Skeletal muscle satellite cell (primary cell): ENCODE results near the gene RGS8.

Experiments
- H3K27me3 ChIP-seq: 2 replicates; pipeline ENCODE4 v1.7.0; 2013; ENCODE audit warnings: low read length; ENCODE audit not compliant: control insufficient read depth, insufficient read depth
- H3K36me3 ChIP-seq: 2 replicates; pipeline ENCODE4 v1.7.0; 2013; ENCODE audit warnings: mild to moderate bottlenecking, control low read depth, low read length; ENCODE audit not compliant: insufficient read depth
- H3K4me1 ChIP-seq: 2 replicates; pipeline ENCODE4 v1.7.0; 2013; ENCODE audit warnings: low read length; ENCODE audit not compliant: control insufficient read depth, insufficient read depth
- H3K4me2 ChIP-seq: 2 replicates; pipeline ENCODE4 v1.7.0; 2013; ENCODE audit warnings: mild to moderate bottlenecking, low read length
- H3K4me3 ChIP-seq: 2 replicates; pipeline ENCODE4 v1.7.0; 2013; ENCODE audit warnings: low read length
- H3K9ac ChIP-seq: 2 replicates; pipeline ENCODE4 v1.7.0; 2013; ENCODE audit warnings: mild to moderate bottlenecking, low read depth, low read length, moderate library complexity
- H3K9me3 ChIP-seq: replicated peaks from 2 replicates; pipeline ENCODE4 v1.7.0; 2013; ENCODE audit warnings: mild to moderate bottlenecking, control low read depth, low read length

Gene RGS8

DNA sequence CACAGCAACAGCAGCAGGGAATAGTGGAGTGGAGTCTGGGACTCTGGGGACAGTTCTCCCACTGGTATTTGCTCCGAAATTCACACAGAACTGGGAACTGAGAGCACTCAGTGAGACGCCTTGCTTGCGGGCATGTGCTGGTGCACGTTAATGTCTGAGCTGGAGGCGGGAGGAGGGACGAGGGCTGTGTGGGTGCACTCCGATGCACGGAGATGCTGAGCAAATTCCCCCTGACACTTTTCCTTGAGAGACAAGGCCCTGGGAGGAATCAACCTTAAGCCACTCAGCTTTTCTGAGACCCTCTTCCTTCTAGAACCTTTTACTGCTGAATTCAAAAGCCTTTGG lies 2.8 kb downstream of the RGS8 start:
- Histone ChIP-seq H3K4me1 (peaks cover 7% of the 10 kb centered on the region), H3K4me3 (no peak overlapping the region), H3K27me3 (peaks cover 13% of the 10 kb centered on the region), H3K9ac (no peak overlapping the region), H3K9me3 (no peaks in the 10 kb centered on the region), H3K36me3 (no peaks in the 10 kb centered on the region), H3K4me2 (no peak overlapping the region)

DNA sequence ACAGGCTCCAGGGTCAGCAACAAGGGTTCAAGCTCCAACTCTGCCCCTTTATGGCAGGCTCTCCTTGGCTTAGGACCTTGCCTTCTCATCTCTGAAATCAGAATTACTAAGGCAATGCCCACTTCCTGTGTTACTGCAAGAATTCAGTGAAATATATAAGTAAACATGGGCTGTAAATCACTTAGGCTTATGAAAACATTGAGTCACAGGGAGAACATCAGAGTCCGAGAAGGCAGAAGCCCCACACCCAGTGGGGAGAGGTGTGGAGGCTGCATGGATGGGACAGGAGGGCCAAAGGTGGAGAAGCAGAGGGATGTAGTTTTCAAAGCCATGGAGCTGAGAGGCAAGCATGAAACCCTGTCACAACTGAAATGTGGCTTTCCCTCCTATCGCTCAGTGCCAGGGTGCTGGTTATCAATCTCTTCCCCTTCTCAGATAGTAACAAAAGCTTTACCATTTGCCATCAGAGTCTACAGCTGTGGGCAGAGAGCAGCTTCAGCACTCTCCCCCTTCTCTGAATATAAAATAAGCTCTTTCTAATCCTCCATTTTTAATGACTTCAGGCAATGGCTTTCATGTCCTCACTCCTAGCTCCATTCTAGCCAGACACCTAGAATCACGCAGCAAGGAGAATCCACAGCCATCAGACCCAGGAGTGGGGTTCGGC lies 3.4 kb downstream of the RGS8 start:
- peaks cover 7% of the 10 kb centered on the region for H3K4me1 ChIP-seq
- H3K4me2 ChIP-seq: no peak overlapping the region
- no peak overlapping the region for H3K4me3 ChIP-seq
- H3K36me3 ChIP-seq: no peaks in the 10 kb centered on the region
- H3K9ac ChIP-seq: no peak overlapping the region
- no peaks in the 10 kb centered on the region for H3K9me3 ChIP-seq
- peaks cover 13% of the 10 kb centered on the region for H3K27me3 ChIP-seq

DNA sequence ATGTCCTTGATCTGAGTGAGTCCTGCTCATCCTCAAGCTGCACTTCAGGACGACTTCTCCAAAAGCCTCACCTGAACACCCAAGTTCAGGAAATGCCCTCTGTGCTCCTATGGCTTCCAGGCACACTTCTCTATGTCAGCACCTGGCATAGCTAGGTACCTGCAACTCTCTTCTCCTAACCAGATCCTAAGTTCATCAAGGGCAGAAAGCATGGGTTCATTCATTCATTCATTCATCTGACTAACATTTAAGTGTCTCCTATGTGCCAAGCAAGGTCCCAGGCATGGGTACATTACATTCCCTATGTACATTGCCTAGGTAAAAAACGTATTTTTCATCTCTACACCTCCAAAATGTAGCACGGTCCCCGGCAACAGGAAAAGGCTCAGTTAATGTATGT lies 4.0 kb downstream of the RGS8 start:
- H3K36me3 ChIP-seq: no peaks in the 10 kb centered on the region
- H3K9ac ChIP-seq: no peak overlapping the region
- peaks cover 11% of the 10 kb centered on the region for H3K27me3 ChIP-seq
- no peak overlapping the region for H3K4me2 ChIP-seq
- no peaks in the 10 kb centered on the region for H3K9me3 ChIP-seq
- peaks cover 7% of the 10 kb centered on the region for H3K4me1 ChIP-seq
- no peak overlapping the region for H3K4me3 ChIP-seq

DNA sequence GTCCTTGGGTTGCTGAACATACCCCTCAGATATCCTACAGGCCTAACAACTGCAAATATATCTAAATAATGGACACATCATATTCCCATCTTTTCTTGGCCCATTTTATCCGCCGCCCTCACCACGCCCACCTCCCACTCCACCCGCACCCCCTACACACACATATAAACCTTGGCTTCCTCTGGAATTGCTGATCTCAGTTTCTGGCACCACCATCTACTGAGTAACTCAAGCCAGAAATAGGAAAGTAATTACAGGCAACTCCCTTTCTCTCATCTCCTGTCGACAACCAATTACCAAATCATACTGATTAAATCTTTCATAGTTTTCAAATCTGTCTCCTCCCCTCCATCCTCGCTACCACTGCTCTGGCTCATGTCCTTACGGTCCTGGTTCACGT lies 4.7 kb downstream of the RGS8 start:
- H3K4me2 ChIP-seq: no peak overlapping the region
- H3K9me3 ChIP-seq: no peaks in the 10 kb centered on the region
- peaks cover 6% of the 10 kb centered on the region for H3K27me3 ChIP-seq
- no peak overlapping the region for H3K4me3 ChIP-seq
- no peak overlapping the region for H3K9ac ChIP-seq
- H3K36me3 ChIP-seq: no peaks in the 10 kb centered on the region
- H3K4me1 ChIP-seq: peaks cover 7% of the 10 kb centered on the region

DNA sequence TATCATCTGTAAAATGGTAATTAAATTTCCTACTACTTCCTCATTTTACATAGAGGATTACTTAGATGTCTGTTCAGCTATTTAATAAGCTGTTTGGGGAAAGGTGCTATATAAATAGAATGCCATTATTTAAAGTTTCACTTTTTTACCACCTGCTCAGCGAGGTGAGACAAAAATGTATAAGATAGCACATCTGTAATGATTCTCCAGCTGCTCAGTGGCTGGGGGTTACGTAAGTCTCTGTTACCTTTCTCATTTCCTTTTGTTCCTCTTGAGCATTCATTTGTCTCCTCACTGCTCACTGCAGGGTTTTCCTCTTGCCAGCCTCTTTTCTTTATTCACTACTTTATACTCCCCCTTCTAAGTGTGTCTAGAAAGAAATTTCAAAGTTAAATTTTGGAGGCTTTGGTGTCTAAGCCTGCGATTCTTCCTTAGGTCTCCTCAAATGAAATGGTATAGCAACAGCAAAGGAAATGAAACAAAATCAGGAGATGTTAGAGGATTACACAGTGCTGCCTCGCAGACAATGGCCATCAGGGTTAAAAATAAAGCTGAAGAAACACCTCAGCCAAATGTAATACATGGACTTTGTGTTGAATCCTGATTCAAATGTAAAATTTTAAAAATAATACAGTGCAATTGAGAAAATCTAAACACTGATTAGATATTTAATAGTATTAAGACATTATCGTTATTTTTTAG lies 6.8 kb downstream of the RGS8 start:
- peaks cover 7% of the 10 kb centered on the region for H3K4me1 ChIP-seq

DNA sequence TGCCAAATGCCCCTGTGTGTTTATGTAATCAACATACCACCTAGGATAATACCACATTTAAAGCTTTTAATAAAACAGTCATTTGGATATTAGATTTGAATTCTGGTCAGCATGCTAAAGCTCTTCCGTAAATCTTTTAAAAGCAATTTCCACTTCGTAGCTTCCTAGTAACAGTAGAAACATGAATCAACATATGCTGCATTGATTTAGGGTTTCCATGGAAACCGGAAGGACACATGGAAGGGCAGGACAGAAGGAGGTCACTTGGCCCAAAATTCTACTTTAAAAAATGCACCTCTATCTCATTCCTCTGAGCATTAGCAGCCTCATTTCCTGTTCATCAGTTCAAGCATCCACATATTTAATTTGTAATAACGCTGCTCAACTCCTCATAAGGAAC lies 8.1 kb downstream of the RGS8 start:
- H3K4me1 ChIP-seq: peaks cover 7% of the 10 kb centered on the region
- H3K27me3 ChIP-seq: peaks cover 25% of the 10 kb centered on the region
- no peaks in the 10 kb centered on the region for H3K36me3 ChIP-seq
- no peak overlapping the region for H3K4me2 ChIP-seq
- no peaks in the 10 kb centered on the region for H3K9me3 ChIP-seq
- H3K4me3 ChIP-seq: no peak overlapping the region
- no peak overlapping the region for H3K9ac ChIP-seq

More for the DNA sequence above, 6.8 kb downstream of the RGS8 start:
- no peaks in the 10 kb centered on the region for H3K9me3 ChIP-seq
- no peaks in the 10 kb centered on the region for H3K36me3 ChIP-seq
- H3K9ac ChIP-seq: no peak overlapping the region
- peaks cover 13% of the 10 kb centered on the region for H3K27me3 ChIP-seq
- H3K4me3 ChIP-seq: no peak overlapping the region
- no peak overlapping the region for H3K4me2 ChIP-seq

DNA sequence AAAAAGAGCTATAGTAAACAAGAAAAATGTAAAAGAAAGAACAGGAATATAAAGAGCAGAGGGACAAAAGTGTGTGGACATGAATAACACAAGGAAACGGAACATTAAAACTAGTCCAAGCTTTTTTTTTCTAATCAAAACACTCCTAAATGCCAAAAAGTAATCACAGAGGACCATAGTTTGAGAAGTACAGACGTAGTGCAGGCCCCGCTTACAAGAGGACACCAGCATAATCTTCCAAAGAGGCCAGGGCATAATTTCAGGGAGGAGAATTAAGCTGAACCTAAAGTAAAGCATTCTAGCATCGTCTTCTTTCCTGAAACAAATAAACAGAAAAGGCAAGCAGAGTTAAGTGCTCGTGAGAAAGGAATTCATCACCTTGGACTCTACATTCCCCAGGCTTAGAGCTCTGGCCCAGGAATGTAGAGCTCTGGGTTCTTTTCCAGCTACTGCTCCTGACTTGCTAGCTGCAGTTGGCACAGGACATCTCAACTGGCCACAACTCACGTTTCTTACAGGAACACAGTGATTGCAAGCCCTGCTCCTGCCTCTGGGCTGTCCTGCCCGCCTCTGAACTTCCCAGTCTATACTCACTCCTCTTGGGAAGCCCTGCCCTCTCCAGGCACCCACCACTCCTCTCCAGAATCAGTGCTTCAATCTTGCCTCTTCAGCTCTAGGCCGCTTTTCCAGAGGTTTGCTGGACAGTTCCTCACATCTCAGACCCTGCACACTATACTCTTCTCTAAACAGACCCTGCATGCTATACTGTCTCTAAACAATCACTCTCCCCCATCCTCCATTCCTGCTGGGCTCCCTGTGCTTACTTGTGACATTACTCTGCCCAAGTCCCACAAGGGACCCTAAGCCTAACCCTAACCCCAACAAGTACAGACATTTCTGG lies 9.8 kb downstream of the RGS8 start:
- Histone ChIP-seq H3K4me2 (no peak overlapping the region), H3K4me1 (no peaks in the 10 kb centered on the region), H3K4me3 (no peak overlapping the region), H3K9me3 (no peaks in the 10 kb centered on the region), H3K36me3 (no peaks in the 10 kb centered on the region), H3K9ac (no peak overlapping the region), H3K27me3 (peaks cover 32% of the 10 kb centered on the region)

DNA sequence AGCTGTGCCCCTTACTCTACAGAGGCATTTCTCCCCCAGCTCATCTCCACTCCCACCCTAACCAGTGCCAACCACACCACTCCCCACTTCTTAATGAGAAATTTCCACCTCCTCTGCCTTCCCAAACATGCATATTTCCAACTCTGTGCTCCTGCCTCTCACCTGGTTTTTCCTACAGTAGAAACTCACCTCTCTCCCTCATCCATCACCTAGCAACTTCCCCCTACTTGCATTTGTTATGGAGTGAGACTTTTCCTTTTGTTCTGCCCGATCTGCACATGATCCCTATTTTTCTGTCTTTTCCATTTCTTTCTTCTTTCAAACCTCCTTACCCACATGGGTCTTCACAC lies 11.9 kb downstream of the RGS8 start:
- H3K4me2 ChIP-seq: no peak overlapping the region
- no peaks in the 10 kb centered on the region for H3K36me3 ChIP-seq
- H3K9ac ChIP-seq: no peak overlapping the region
- H3K9me3 ChIP-seq: no peaks in the 10 kb centered on the region
- no peaks in the 10 kb centered on the region for H3K4me1 ChIP-seq
- H3K4me3 ChIP-seq: no peak overlapping the region
- H3K27me3 ChIP-seq: peaks cover 37% of the 10 kb centered on the region

DNA sequence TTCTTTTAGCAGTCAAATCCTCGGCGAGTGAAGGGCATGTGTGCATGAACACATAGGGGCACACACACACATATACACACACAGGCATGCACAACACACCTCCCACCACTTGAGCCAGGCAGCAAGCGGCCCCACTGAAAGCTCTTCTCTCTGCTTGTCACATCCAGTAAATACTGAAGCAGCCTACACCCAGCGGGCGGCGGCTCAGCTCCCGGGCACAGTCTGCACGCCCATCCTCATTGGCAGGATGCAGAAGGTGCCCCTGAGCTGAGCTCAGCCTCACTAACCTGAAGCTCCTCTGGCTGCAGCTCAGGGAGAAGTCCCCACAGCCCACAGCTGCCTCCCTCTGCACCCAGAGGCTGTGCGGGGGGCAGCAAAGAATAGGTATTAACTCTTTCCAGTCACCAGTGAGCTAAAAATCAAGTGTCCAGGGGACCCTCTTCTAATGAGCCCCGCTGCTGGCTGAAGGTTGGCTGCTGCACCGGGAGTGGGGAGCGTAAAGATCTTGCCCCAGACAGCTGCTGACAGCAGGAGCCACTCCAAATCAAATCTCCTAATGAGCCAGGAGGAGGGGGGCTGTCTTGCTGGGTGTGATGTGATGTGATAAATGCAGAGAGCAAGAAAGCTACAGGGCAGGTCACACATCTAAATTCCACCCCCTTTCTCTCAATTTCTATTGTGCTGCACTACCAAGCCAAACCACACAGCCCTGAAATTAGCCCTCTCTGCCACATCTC lies 12.5 kb downstream of the RGS8 start:
- no peak overlapping the region for H3K4me2 ChIP-seq
- H3K9ac ChIP-seq: no peak overlapping the region
- H3K9me3 ChIP-seq: no peaks in the 10 kb centered on the region
- no peaks in the 10 kb centered on the region for H3K36me3 ChIP-seq
- peaks cover 37% of the 10 kb centered on the region for H3K27me3 ChIP-seq
- no peaks in the 10 kb centered on the region for H3K4me1 ChIP-seq
- no peak overlapping the region for H3K4me3 ChIP-seq

DNA sequence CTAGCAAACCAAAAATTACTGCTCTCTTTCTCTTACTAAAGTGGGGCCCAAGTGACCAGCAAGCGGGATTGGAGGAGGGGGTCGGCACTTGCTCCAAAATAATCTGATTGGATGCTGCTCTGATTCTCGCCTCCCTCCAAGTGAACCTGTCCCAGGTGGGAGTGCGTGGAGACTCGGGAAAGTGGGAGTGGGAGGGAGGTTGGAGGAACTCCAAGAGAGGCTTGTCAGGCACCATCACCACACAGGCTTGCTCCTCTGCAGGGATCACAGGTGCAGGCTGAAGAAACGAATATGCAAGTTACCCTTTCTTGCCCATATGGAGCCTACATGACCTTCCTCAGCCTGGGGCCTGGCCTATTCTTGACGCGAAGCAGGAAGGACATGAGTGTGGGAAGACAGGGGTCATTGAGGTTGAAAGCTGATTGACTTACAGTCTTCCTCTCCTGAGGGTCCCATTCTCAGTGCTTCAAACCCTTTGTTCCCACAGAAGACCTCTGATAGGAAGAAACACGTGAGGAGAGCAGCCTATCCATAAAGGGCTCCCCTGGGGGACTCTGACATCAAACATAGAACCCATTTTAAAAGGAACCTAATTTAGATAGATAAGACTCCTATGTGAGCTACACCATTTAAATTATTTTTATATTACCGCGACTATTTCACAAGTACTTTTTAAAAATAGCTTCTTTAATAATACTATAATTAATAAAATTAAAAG lies 14.2 kb downstream of the RGS8 start:
- Histone ChIP-seq H3K36me3 (no peaks in the 10 kb centered on the region), H3K4me3 (no peak overlapping the region), H3K9me3 (no peaks in the 10 kb centered on the region), H3K27me3 (peaks cover 45% of the 10 kb centered on the region), H3K4me1 (no peaks in the 10 kb centered on the region), H3K9ac (no peak overlapping the region), H3K4me2 (no peak overlapping the region)

DNA sequence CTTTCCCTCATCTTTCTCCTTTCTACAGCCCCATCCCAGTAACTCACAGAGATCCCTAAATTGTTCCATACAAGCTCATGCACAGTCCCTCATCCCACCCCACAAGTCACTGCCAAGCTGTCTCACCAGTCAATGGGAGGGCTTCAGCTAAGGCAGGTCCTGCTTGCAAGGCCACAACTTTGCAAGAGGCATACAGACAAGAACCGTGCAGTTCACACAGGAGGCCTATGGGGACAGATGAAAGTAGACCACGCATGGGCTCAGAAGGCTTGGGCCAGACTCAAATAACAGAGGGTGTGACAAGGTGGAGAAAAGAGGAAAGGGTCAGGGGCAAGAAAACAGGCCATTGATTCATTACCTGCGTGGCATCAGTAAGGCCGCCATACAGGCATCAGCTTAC lies 15.1 kb downstream of the RGS8 start:
- no peaks in the 10 kb centered on the region for H3K9me3 ChIP-seq
- no peaks in the 10 kb centered on the region for H3K36me3 ChIP-seq
- no peaks in the 10 kb centered on the region for H3K4me1 ChIP-seq
- H3K4me2 ChIP-seq: no peak overlapping the region
- H3K9ac ChIP-seq: no peak overlapping the region
- H3K4me3 ChIP-seq: no peak overlapping the region
- H3K27me3 ChIP-seq: peaks cover 46% of the 10 kb centered on the region
